Transverse colon (tissue), 3 donors: ENCODE measurements around the gene VASP.

Source experiments
- EP300 ChIP-seq: sonication (generic); formaldehyde crosslinking; IDR thresholded peaks from one replicate; pipeline ENCODE4 v1.6.1; 2017; ENCODE audit warnings: antibody characterized with exemption, low read depth
- POLR2A ChIP-seq: fragments of 450-650 bp; IDR thresholded peaks from one replicate; pipeline ENCODE4 v1.6.1; 2016; ENCODE audit warnings: antibody characterized with exemption, mild to moderate bottlenecking, moderate library complexity
- TF ChIP-seq, protein P1 (sequence below), 5 experiments: fragments of 200-600 bp in 3 of 5; fragments of 450-650 bp in 2 of 5; sonication (generic) in 3 of 5; IDR thresholded peaks; 1 replicate in 2 of 5; 2 replicates in 3 of 5; pipeline ENCODE4 v1.5.1; 2016 to 2017; ENCODE audit warnings: antibody characterized with exemption in 5 of 5, inconsistent platforms in 3 of 5, mild to moderate bottlenecking in 2 of 5, moderate library complexity in 1 of 5

DNA sequence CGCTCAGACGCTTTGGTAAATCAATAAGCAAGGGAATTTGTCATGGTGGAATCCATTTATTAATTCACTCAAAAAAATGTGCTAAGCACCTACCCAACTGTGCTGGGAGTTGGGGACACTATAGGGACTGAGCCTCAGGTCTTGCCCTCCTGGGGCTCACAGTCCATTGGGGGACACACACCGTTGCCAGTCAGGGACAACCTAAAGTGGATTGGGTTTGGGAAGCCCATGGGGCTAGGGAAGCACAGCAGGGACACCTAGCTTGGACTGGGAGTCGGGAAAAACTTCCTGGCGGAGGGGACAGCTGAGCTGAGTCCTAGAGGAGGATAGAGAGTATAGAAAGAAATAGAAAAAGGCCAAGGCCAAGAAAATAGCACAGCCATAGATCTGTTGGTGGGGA, 31.0 kb upstream of the VASP start:
- TF ChIP-seq, protein P1, sequence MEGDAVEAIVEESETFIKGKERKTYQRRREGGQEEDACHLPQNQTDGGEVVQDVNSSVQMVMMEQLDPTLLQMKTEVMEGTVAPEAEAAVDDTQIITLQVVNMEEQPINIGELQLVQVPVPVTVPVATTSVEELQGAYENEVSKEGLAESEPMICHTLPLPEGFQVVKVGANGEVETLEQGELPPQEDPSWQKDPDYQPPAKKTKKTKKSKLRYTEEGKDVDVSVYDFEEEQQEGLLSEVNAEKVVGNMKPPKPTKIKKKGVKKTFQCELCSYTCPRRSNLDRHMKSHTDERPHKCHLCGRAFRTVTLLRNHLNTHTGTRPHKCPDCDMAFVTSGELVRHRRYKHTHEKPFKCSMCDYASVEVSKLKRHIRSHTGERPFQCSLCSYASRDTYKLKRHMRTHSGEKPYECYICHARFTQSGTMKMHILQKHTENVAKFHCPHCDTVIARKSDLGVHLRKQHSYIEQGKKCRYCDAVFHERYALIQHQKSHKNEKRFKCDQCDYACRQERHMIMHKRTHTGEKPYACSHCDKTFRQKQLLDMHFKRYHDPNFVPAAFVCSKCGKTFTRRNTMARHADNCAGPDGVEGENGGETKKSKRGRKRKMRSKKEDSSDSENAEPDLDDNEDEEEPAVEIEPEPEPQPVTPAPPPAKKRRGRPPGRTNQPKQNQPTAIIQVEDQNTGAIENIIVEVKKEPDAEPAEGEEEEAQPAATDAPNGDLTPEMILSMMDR (IDR thresholded peaks at IDR 0.05) = no peak
- no peak for TF ChIP-seq POLR2A
- TF ChIP-seq EP300 = no peak
